ENCODE measurements around the gene HORMAD1.
A peak's percentile ranks its signal among the peaks of the same experiment; 100 is the strongest.
"Not testable (repeated sequence)": the region's sequence is repeated elsewhere in the genome, so short reads cannot be mapped to it uniquely, and the experiment has no call there.

HORMAD1 gene

GRCh38 chr1:150696995-150697927 is 23.4 kb downstream of the HORMAD1 start, which contains the start of gene GOLPH3L:
TSS of gene GOLPH3L (minus strand) at chr1:150697154. CDS start at chr1:150694838, 2,316 bp downstream.
- peak; percentile 100 for DNase-seq

GRCh38 chr1:150696590-150696989 is 24.1 kb downstream of the HORMAD1 start:
- DNase-seq = no peak

- DNase-seq = no peak
These were observed 24.5 kb downstream of the HORMAD1 start for GRCh38 chr1:150696162-150696561.

GRCh38 chr1:150695561-150695960 is 25.1 kb downstream of the HORMAD1 start:
- DNase-seq = no peak

- DNase-seq = no peak
These were observed 28.0 kb downstream of the HORMAD1 start for GRCh38 chr1:150692720-150693119.

GRCh38 chr1:150688763-150689162 is 31.9 kb downstream of the HORMAD1 start:
- DNase-seq = no peak

GRCh38 chr1:150686275-150686674 is 34.4 kb downstream of the HORMAD1 start:
- no peak for DNase-seq

GRCh38 chr1:150683914-150684313 is 36.8 kb downstream of the HORMAD1 start:
- DNase-seq = no peak

GRCh38 chr1:150678988-150679387 is 41.7 kb downstream of the HORMAD1 start:
- DNase-seq = no peak

GRCh38 chr1:150674881-150675280 is 45.8 kb downstream of the HORMAD1 start:
- DNase-seq = no peak

GRCh38 chr1:150663321-150663720 is 57.4 kb downstream of the HORMAD1 start:
- DNase-seq = no peak

GRCh38 chr1:150662811-150663210 is 57.9 kb downstream of the HORMAD1 start:
- no peak for DNase-seq

- DNase-seq = no peak
These were observed 59.5 kb downstream of the HORMAD1 start for GRCh38 chr1:150661156-150661555.

GRCh38 chr1:150660584-150660983 is 60.1 kb downstream of the HORMAD1 start:
- DNase-seq = no peak

- not testable (repeated sequence) for DNase-seq
These were observed 63.6 kb downstream of the HORMAD1 start for GRCh38 chr1:150657064-150657463.

- DNase-seq = not testable (repeated sequence)
These were observed 66.1 kb downstream of the HORMAD1 start for GRCh38 chr1:150654635-150655034.

- no peak for DNase-seq
These were observed 70.5 kb downstream of the HORMAD1 start for GRCh38 chr1:150650193-150650592.

GRCh38 chr1:150649441-150650075 is 71.1 kb downstream of the HORMAD1 start:
- DNase-seq = no peak
